Measurements from ENCODE around the gene CTRB1.

CTRB1 gene

DNA sequence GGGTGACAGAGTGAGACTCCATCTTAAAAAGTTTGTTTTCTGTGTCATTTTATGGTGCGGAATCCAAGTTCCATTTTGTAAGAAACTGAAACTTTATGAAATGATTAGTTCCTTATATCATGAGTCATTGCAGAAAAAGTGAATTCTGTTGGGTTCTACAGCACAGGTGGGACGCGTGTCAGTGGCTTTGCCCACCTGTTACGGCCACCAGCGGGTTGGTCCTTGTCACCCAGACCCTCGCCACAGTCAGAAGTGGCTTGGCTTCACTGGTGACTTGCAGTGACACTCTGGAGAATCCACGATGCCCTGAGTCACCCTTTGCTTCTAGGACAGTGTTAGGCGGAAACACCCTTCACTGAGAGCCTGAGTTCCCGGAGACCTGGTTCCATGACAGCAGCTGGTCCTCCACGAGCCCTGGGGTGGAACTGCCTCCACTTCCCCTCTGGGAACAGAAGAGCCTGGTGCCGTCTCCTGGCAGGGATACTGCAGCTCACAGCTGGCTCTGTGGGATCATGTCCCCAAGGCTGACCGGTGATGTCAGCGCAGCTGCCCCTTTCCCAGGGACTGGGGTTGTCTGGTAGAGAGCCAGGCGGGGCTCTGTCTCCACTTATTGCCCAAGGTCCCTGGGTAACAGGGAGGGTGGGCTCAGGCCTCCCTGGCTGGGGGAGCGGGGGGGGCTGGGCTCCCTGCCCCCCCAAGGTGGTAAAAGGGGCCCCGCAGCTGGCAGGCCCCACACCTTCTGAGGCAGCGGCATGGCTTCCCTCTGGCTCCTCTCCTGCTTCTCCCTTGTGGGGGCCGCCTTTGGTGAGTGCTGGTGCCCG, at the start of gene CTRB1:
Gene CTRB1, plus strand, starts transcription at position 733 of the 821 bp plus-strand sequence. Its CDS starts 20 bp downstream, at position 753.
- no peak for FAIRE-seq

DNA sequence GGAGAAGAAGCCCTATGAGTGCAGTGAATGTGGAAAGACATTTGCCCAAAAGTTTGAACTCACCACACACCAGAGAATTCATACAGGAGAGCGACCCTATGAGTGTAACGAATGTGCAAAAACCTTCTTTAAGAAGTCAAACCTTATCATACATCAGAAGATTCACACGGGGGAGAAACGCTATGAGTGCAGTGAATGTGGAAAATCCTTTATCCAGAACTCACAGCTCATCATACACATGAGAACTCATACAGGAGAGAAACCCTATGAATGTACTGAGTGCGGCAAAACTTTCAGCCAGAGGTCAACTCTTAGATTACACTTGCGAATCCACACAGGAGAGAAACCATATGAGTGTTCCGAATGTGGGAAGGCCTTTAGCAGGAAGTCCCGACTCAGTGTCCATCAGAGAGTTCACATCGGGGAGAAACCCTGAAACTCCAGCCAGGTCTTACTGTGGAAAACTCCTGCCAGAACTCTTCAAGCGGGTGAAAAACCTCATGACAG, 48.8 kb upstream of the CTRB1 start:
- no peak for FAIRE-seq

DNA sequence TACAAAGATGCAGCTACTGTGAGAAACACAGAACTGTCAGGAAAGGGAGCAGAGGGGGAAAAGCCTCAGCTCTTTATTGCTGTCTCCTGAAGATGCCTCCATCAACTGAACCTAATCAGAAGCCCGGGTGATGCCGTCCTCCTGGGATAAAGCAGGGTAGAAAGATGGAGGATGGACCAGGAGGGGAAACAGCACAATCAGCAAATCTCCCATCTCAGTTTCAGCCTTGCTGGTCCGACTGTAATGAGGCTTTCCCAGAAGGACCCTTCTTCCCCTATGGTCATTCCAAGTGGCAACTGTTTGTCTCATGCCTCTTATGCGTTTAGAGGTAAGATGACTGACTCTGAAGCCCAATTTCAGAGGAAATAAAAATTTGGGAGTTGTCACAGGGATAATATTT, 46.2 kb upstream of the CTRB1 start:
- FAIRE-seq, result no peak

DNA sequence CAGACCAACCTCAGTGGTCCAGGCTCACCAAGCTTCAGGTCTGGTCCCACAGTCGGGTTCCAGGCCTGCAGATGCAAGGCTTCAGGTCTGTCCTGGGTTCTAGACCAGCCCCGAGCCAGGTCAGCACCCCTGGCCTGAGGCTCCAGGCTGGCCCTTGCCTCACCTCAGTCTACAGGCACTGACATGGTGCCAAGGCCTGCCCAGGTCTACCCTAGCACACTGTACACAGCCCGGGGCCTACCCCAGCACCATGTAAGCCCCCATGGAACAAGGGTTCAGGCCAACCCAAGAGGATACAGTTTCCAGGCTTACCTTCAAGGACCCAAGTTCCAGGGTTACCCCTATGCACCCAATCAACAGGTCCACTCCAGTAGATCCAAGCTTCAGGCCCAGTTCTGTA, 43.7 kb upstream of the CTRB1 start:
- FAIRE-seq, result no peak

DNA sequence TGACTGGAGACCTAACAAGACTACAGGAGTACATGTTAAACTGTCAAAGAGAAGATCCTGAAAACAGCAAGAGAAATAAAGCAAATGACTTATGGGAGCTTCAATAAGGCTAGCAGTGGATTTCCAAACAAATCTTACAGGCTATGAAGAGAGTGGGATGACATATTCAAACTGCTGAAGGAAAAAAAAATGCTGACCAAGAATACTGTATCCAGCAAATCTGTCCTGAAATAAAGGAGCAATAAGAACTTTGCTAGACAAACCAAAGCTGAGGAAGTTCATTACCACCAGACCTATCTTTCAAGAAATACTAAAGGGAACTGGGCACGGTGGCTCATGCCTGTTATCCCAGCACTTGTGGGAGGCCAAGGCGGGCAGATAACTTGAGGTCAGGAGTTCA, 41.9 kb upstream of the CTRB1 start:
- FAIRE-seq, result no peak

DNA sequence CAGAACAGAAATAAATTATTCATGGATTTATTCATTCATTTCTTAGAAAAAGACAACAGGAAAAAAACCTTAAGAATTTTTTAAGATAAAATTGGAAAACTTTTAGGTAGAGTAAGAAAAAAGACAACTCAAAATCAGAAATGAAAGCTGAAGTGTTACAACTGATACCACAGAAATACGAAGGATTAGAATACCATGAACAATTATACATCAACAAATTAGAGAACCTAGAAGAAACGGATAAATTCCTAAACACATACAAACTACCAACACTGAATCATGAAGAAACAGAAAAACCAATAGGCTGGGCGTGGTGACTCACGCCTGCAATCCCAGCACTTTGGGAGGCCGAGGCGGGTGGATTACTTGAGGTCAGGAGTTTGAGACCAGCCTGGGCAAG, 39.6 kb upstream of the CTRB1 start:
- FAIRE-seq, result no peak

DNA sequence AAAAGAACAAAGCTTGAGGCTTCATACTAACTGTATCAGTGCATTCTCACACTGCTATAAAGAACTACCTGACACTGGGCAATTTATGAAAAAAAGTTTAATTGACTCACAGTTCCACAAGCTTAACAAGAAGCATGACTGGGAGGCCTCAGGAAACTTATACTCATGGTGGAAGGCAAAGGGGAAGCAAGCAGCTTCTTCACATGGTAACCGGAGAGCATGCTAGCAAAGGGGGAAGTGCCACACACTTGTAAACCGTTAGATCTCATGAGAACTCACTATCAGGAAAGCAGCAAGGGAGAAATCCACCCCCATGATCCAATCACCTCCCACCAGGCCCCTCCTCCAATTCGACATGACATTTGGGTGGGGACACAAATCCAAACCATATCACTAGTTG, 37.2 kb upstream of the CTRB1 start:
- no peak for FAIRE-seq

DNA sequence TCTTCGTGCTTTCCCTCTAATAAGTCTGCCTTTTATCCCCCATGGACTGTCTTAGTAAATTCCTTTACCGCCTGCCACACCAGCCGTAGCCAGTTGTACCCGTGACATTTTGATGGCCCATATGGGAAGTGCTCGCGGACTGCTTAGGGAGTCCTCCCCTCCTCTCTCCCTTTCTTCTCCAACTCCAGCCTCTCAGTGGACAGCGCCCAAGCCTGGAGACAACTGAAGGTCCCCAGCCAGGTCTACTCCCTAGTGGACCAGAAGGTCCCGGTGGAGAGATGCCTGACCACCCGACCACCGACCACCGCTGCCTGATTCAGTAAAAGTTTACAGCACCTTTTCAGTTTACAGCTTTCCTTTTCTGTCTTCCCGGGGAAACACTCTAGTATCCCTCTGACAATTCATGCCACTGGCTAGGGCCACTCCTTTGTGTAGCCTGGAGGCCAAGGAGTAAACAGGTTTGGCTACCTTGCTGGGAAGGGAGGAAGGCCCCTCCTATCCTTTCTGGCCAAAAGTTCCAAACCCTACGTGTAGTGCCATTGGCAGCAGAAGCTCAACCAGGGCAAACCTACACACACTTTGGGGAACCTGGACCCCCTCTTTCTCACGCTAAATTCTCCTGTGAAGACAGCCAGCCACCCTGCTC, 29.8 kb upstream of the CTRB1 start:
- no peak for FAIRE-seq

DNA sequence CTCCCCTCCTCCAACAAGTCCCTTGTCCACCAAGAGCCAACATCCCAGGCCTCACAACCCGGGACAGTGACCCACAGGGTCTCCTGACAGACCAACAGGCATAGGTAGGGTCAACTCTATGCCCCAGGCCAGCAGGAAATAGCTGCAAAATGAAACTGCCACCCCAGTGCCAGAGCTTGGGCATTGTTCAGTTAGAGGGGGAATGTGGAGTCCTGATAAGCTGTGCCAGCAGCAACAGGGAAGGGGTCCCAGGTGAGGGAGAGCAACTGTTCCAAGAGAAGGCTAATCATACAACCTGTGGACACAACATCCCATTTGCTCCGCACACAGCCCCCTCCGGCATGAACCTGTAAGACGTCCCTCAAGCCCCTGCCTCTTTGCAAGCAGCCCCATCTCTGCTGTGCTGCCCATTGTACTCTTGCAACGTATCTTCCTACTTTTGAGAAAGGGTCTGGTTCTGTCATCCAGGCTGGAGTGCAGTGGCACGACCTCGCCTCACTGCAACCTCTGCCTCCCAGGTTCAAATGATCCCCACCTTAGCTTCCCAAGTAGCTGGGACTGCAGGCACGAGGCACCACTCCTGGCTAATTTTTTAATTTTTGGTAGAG, 29.0 kb upstream of the CTRB1 start:
- FAIRE-seq, result no peak

DNA sequence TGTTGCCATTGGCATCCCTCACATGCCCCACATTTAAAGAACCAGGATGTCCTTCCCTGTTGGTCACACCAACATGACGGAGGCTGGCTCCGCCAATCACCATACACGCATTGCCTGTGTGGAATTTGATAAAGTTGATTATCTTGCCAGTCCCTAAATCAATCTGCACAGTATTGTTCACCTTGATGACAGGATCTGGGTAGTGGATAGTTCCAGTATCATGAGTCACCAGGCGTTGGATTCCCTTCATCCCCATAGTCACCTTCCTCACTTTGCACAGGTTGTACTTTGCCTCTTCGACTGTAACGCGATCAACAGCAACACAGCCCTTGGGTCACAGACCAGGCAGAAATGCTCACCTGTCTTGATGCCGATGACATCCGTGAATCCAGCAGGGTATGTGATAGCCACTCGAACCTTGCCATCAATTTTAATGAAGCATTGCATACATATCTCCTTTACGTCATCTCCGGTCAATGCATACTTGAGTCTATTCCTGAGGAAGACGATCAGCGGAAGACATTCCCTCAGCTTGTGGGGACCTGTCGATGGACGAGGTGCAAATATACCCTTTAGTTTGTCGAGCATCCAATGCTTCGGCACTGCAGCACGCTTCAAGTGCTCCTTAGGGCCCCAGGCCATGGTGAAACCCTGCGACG, 26.1 kb upstream of the CTRB1 start:
- no peak for FAIRE-seq

DNA sequence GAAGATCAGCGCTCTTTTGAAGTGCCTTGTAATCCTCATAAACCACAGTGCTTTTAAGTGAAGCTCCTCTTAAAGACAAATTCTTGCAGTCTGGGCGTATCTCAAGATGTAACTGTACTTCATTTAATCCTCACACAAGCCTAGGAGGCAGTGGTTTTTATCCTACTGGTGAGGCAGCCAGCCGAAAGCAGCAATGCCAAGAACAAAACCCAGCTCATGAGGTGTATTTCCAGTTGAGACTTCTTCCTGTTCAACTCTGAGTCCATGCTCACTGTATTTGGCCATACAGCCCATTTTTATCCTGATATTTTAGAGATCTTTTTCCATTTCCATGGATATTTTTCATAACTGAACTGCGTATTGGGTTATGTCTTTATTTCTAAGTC, 25.5 kb upstream of the CTRB1 start:
- no peak for FAIRE-seq

DNA sequence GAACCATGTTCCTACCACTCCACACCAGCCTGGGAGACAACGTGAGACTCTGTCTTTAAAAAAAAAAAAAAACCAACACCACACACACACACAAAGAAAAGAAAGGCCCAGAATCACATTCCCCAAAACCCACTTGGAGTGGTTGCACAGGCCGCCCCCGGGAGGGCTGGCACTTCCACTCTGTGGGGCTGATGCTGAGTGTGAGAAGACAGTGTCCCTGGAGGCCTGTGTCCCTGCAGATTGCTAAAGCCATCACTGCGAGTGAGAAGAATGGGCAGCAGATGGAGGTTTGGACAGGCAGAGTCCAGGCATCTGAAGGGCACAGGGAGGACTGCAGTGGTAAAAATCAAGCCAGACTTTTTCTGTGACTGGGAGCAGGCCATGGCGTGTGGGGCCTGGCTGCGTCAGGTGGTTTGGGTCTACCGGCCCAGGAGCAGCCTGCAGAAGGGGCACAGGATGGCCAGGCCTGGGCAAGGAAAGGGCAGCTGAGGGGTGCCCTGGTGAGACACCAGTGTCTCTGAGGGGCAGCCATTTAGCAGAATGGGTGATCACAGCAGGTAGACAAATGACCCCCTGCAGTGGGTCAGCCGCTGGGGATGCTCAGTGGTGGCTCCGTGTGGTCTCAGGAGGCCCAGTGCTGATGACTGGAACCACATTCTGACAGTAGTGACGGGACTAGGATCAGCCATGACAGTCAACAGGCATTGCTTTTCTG, 24.9 kb upstream of the CTRB1 start:
- FAIRE-seq, result no peak

DNA sequence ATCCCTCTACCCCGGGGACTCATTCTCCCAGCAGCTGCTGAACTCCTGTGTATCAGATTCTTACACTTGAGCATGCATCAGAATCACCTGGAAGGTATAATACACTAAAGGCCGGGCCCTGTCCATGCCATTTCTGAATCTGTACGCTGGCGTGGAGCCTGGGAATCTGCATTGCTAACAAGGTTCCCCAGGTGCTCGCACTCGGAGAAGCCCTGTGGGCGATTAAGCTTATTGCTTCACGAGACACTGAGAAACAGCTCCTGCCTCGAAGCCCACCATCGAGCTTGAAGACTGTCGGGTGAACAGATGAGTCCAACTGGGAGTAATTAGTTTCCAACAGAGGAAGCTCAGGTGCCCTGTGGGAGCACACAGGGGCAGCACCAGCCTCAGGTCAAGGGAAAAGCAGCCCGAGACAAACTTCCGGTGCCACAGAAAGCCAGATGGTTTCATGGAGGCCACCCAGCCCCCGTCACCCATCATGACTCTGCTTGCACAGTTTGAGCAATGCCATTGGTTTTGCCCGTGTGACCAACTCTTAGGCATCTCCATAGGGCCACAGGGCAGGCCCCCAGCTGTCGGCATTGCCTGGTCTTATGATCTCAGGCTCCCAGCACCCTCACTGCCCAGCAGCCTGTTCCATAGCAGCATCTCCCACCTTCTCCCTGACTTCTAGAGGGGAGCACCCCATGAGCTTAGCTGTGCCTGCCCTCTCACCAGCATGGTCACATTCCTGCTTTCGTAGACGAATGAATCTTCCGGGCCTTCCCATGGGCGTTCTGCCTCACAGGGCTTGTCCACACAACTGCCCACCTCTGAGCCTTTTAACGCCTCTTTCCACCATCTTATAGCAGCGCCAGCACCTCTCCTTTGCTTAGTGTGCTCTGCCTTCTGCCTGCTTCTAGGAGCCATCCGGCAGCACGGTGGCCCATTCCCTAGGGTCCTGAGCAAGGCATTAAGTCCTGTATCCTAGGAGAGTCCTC, 22.7 kb upstream of the CTRB1 start:
- FAIRE-seq, result no peak

DNA sequence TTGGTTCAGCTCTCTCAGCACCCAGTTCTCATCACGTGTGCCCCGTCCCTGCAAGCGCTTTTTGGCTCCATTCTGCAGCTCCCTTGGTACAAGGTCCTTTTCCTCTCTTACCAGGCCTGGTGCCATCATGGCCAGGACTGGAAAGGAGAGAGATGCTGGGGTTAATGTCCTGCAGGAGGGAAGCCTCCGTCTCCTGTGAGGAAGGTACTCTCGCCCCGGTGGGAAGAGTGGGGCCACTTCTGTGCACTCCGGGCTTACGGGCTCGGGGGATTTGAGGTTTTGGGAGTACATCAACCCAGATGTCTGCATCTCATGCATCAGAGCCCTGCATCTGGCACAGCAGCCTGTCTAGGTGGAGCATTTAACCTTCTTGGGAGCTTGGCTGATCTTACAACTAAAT, 22.0 kb upstream of the CTRB1 start:
- FAIRE-seq, result no peak

DNA sequence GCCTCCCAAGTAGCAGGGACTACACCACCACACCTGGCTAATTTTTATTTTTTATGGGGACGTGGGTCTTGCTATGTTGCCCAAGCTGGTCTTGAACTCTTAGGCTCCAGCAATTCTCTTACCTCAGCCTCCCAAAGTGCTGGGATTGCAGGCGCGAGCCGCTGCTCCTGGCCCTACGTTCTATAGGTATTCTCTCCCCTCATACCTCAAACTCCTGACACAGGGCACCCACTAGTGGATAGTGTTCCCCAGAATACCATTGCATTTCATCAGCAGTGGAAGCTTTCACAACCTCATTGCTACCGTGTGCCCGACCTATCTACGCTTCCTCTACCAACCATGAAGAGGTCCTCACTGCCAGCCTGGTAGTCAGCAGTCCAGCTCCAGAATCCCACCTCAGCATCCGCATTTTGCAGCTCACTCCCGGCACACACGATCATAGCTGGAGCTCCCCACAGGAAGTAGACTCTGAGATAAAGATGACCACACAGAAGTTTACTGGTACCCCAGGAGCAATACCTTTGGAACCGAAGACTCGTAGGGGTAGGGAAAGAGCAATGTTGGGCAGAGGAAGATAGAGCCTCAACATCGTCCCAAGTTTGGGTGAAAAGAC, 21.2 kb upstream of the CTRB1 start:
- no peak for FAIRE-seq

DNA sequence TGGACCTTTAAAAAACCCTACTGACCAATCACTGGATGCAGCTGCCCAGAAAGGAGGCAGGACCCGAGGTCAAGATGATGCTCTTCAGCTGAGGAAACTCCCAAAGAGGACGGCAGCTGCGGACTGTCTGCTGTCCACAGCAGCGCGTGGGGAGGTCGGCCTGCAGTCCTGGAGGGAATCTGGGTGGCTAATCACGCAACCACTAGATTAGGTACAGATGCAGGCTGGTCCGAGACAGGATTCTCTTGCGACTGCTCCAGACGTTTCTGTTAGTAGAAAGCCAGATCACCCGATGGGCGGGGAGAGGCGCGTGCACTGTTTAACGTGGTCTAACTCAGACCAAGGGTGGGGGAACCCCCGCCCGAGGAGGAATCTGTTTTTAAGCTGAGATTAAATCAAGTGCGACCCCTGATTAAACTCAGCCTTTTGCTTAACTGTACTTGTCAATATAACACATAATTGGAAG, 20.6 kb upstream of the CTRB1 start:
- FAIRE-seq, result no peak

DNA sequence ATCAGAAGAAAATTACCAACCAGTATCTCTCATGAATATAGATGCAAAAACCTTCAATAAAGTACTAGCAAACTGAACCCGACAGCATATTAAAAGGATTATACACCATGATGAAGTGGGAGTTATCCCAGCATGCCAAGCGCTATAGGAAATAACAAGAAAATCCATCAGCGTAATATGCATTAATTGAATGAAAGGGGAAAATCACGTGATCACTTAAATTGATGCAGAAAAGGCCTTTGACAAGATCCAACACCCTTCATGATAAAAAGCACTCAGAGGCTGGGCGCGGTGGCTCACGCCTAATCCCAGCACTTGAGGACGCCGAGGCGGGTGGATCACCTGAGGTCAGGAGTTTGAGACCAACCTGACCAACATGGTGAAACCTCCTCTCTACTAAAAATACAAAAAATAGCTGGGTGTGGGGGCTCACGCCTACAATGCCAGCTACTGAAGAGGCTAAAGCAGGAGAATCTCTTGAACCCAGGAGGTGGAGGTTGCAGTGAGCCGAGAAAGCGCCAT, 16.7 kb upstream of the CTRB1 start:
- no peak for FAIRE-seq

DNA sequence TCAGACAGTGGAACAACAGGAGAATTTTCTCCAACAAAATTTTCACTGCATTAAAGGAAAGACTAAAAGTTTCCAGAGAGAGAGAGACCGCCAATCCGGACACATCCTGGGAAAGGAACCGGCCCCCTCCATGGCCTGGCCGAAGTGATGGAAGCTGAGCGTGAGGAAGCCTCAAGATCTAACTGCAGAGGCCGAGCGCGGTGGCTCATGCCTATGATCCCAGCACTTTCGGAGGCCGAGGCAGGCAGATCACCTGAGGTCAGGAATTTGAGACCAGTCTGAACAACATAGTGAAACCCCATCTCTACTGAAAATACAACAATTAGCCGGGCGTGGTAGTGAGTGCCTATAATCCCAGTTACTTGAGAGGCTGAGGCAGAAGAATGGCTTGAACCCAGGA, 15.7 kb upstream of the CTRB1 start:
- no peak for FAIRE-seq

DNA sequence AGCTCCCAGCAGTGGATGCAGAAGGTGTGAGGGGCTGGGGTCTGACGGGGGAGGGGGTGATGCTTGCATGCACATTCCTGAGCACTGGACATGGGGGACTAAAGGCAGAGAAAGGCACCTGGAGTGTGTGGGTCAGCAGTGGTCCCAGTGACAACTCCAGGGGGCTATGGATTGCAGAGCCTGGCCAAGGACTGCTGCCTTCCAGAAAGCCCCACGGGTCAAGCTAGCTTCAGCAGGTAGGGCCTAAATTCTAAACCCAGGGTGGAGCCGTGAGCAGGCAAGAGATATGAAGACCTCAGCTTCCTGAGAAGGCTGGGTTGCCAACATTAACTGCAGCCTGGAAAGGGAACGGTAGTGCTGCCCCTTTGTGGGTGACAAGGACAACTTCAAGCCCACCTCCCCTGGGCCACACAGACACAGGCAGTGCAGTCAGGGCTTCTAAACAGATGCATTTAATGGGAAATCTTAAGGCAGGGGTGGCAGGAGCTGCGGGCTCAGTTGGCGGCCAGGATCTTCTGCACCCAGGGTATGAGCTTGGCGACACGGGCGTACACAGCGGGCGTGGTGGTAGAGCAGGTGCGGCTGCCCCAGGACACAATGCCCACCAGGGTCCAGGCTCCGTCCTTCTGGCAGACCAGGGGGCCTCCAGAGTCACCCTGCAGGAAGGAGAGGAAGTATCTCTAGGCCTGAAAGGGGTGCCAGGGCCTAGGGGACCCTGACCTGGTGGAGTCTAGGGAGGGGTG, 14.9 kb upstream of the CTRB1 start:
- no peak for FAIRE-seq

DNA sequence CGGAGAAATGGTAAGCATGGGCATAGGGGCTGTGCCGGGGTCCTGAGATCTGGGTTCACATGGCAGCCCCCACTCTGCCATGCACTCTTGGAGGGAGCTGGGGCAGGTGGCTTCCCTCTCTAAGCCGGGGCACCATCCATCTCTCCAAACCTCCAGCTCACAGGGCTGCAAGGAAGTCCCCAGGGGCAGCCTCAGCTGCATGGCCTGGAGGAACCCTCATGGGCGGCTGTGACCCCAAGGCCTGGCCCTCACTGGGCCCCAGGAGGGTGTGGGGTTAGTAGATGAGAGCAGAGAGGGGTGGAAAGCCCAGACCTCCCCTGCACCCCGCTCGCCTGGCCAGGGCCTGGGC, 14.4 kb upstream of the CTRB1 start:
- no peak for FAIRE-seq
